Uterus (tissue), 2 donors: Measurements from ENCODE around the gene C19orf47.

Experiments used
- POLR2A ChIP-seq, 2 donors: fragments of 450-650 bp; IDR thresholded peaks; one replicate each; pipeline ENCODE4 v1.6.1; 2016; ENCODE audit warnings: antibody characterized with exemption in 2 of 2, mild to moderate bottlenecking in 1 of 2, moderate library complexity in 1 of 2
- TF ChIP-seq, protein P1 (sequence below), 4 experiments: fragments of 200-600 bp in 2 of 4; fragments of 450-650 bp in 2 of 4; sonication (generic) in 2 of 4; IDR thresholded peaks; one replicate each; pipeline ENCODE4 v1.5.1; 2016 to 2019; ENCODE audit warnings: antibody characterized with exemption in 4 of 4, mild to moderate bottlenecking in 2 of 4, moderate library complexity in 1 of 4

GRCh38 chr19:40283414-40284250 is 64.6 kb downstream of the C19orf47 start:
- TF ChIP-seq, protein P1, sequence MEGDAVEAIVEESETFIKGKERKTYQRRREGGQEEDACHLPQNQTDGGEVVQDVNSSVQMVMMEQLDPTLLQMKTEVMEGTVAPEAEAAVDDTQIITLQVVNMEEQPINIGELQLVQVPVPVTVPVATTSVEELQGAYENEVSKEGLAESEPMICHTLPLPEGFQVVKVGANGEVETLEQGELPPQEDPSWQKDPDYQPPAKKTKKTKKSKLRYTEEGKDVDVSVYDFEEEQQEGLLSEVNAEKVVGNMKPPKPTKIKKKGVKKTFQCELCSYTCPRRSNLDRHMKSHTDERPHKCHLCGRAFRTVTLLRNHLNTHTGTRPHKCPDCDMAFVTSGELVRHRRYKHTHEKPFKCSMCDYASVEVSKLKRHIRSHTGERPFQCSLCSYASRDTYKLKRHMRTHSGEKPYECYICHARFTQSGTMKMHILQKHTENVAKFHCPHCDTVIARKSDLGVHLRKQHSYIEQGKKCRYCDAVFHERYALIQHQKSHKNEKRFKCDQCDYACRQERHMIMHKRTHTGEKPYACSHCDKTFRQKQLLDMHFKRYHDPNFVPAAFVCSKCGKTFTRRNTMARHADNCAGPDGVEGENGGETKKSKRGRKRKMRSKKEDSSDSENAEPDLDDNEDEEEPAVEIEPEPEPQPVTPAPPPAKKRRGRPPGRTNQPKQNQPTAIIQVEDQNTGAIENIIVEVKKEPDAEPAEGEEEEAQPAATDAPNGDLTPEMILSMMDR (IDR thresholded peaks at IDR 0.05), result no peak
- no peak for TF ChIP-seq POLR2A (IDR thresholded peaks at IDR 0.05)
